Dermis lymphatic vessel endothelial cell (primary cell): ENCODE measurements around the gene RAVER2. TPM values are rescaled to one million over a fixed set of nuclear protein-coding genes. Genes with fewer than 3 reads are reported as not detected.

Experiments used
- total RNA-seq: library from RNA; depleted of rRNA; stranded (reverse); fragments of >200 nt; gene quantifications from 2 replicates; pipeline ENCODE4 v1.2.1, GENCODE V29; 2014

RAVER2 gene
- total RNA-seq, result 2.5 and 7.4 TPM in 2 replicates

DNA sequence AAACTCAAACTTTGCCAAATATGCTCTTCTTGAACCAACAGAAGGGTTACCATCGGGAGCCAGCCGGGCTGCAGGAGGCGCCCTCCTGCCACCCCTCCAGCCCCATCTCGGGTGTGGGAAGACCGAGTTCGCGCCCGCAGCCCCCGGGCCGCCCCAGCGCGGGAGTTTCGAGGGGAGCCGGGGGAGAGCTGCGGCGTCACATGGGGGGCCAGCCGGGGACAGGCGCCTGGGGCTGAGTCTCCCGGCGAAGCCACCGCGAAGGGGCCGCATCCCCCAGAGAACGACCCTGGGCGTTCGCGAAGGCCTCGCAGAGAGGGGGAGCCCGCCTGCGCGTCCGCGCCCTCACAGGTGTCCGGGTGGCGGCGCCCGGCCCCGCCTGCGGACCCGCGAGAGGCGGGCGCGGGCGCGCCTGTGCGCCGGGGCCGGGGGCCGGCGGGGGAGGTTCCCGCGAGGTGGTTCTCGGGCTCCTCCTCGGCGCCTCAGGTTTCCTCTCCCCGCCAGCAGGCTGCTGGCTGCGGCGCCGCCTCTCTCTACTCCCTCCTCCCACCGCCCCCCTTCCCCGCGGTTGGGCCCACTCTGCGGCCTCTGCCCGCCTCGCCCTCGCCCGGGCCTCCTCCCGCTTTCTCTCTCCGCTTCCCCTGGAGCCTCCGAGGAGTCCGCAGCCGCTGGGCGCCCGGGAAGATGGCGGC, at the start of gene RAVER2:
RAVER2 (plus strand) TSS at position 584 of the 689 bp plus-strand sequence; CDS start at position 682, 98 bp downstream.

Other genes starting within 250 kb of the RAVER2 start
- 164 and 220 TPM in 2 replicates for gene JAK1, start 221.5 kb downstream of the RAVER2 start, total RNA-seq